Renal pelvis (tissue), 4 donors: ENCODE results near the gene NAP1L4. TPM values are rescaled to one million over a fixed set of nuclear protein-coding genes. Genes with fewer than 3 reads are reported as not detected.

Experiments
- DNase-seq: peaks from one replicate; pipeline ENCODE4 v3.0.0-alpha.2; 2013
- polyA plus RNA-seq, 3 donors: library from polyadenylated mRNA; unstranded; fragments of 120-200 nt; gene quantifications; one replicate each; pipeline ENCODE4 v1.2.1, GENCODE V29; 2013; ENCODE audit not compliant: insufficient read length in 3 of 3

NAP1L4 gene
- polyA plus RNA-seq, 3 donors: 175 to 224 (median 186) TPM

DNA sequence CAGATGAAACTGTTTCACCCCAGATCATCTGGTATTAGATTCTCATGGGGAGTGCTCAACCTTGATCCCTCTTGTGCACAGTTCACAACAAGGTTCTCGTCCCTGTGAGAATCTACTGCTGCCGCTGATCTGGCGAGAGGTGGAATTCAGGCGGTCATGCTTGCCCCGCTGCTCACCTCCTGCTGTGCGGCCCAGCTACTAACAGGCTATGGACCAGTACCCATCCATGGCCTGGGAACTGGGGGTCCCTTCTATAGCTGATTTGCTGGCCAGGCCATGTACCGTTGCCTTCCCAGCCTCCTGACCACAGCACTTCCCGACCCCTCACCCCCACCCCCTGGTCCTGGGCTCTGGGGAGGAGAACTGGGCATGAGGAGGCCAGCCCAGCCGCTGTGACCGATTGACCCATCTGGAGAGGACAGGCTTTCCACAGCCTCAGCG, 65.5 kb downstream of the NAP1L4 start:
- no peak for DNase-seq

DNA sequence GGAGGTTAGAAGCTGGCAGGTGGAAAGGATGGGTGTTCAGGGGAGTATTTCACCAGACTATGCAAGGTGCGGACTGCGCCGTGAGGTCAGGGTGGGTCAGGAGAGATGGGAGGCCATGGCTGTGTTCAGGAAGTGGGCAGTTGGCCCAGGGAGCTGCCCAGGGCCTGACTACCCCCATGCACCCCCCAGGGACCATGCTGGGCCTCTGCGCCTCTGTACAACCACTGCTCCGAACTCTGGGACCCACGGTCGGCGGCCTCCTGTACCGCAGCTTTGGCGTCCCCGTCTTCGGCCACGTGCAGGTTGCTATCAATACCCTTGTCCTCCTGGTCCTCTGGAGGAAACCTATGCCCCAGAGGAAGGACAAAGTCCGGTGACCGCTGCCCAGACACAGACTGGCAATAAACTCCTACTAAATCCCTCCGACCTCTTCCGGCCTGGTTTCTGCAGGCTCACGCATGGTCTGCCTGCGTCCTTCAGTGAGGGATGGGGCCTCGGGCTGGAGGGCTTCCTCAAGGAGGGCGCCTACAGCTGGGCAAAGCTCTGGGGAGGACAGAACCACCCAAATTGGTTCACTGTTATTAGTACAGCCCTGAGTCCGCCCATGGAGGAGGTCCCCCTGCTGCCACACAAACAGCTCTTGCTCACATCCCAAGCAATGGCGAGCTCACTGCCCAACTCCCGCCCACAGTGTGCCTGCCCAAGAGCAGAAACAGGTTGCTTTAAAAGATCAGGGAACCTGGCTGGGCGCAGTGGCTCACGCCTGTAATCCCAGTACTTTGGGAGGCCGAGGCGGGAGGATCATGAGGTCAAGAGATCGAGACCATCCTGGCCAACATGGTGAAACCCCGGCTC, 67.1 kb downstream of the NAP1L4 start:
- no peak for DNase-seq

- DNase-seq: no peak
Observed at GRCh38 chr11:2924381-2924780, 67.7 kb downstream of the NAP1L4 start.

GRCh38 chr11:2923446-2924375, 68.4 kb downstream of the NAP1L4 start:
- no peak for DNase-seq

GRCh38 chr11:2922655-2923054, 69.5 kb downstream of the NAP1L4 start:
- DNase-seq: no peak

DNA sequence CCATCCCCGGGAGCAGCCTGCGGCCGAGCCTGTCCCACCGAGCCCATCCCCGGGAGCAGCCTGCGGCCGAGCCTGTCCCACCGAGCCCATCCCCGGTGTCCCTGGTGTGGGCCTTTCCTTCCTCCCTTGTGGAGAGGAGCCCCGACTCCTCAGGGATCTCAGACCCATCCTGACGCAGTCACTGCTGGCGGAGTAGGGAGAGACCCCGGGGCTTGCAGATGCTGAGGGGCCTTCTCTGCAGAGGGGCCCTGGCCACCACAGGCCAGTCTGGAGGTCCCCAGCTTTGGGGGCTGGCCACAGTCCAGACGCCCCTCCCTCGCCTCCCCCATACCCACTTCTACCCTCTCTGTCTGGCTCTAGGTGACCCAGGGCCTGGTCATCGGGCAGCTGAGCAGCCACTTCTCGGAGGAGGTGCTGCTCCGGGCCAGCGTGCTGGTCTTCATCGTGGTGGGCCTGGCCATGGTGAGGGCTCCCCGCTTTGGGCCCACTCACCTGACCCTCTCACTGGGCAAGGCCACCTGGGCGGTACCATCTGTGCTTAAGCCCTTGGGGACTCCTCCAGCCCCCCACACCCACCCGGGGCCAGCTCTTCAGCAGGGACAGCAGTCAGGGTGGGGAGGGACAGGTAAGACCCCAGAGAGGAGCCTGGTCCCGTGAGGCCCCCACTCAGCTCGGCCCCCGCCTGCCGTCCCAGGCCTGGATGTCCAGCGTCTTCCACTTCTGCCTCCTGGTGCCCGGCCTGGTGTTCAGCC, 70.2 kb downstream of the NAP1L4 start:
- DNase-seq: no peak

DNA sequence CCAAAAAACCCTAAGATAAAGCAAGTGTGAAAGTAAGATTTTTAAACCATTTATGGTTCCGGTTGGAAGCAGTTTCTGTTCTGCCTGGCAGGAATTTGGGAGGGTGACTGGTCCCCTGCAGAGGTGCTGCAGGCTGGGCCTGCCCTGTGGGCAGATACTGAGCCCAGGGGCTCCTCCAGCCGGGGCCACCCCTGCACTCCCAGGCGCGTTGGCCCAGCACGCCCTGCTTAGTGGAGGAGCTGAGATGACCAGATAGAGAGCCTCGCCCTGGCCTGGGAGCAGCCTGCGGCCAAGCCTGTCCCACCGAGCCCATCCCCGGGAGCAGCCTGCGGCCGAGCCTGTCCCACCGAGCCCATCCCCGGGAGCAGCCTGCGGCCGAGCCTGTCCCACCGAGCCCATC, 70.9 kb downstream of the NAP1L4 start:
- DNase-seq: no peak

DNA sequence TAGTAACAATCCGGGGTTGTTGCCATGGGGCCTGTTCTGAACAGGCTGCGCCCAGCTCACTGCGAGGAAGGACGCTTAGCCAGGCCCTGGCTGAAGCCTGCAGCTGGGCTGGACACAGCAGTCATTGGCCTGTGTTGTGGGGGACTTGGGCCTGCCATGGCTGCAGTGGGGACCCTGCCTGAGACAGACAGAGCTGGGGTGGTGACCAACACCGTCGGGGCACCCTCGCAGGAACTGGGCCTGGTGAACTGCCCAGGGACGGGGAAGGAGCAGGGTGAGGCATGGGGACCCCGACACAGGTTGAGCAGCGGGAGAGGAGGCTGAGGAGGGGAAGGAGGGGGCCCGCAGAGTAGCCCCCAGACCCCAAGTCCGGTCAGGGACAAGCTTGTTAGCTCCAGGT, 71.8 kb downstream of the NAP1L4 start:
- DNase-seq: no peak

GRCh38 chr11:2919837-2920236, 72.3 kb downstream of the NAP1L4 start:
- no peak for DNase-seq

GRCh38 chr11:2919188-2919587, 72.9 kb downstream of the NAP1L4 start:
- no peak for DNase-seq

GRCh38 chr11:2917842-2918490, 74.2 kb downstream of the NAP1L4 start:
- no peak for DNase-seq

DNA sequence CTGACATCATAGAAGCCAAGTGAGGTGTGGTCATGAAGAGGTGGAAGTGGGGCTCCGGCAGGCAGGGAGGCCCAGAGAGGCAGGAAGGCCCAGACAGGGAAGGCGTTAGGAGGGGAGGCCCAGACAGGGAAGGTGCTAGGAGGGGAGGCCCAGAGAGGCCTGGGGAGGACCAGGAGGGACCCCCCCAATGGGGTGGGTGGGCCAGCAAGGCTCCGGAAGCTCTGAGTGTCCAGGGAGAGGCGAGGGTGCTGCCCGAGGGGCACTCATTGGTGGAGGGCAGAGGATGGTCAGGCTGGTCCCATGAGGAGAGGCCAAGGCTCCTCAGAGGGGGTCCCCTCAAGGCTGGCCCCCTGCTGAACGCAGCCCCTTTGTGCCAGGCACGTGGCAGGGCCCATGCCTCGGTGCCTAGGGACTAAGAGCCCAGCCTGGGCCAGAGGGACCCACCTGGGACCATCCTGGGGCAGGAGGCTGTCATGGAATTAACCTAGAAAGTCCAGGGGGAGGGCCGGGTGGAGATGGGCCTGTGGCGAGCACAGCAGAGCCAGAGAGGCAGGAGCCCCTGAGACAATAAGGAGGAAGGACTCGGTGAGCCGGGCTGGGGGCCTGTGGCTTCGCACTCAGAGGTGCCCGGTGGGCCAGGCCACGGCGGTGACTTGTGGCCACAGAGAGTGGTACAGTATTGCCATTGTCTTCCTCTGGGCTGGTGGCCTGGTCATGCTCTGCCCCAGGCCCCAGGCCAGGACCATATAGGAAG, 75.1 kb downstream of the NAP1L4 start:
- no peak for DNase-seq

- DNase-seq: no peak
Observed at GRCh38 chr11:2916114-2916891, 75.8 kb downstream of the NAP1L4 start.

GRCh38 chr11:2915473-2915872, 76.7 kb downstream of the NAP1L4 start:
- no peak for DNase-seq

GRCh38 chr11:2914455-2915195, 77.5 kb downstream of the NAP1L4 start:
- no peak for DNase-seq

- no peak for DNase-seq
Observed at GRCh38 chr11:2913776-2914175, 78.4 kb downstream of the NAP1L4 start.

GRCh38 chr11:2913019-2913431, 79.1 kb downstream of the NAP1L4 start:
- DNase-seq: no peak

DNA sequence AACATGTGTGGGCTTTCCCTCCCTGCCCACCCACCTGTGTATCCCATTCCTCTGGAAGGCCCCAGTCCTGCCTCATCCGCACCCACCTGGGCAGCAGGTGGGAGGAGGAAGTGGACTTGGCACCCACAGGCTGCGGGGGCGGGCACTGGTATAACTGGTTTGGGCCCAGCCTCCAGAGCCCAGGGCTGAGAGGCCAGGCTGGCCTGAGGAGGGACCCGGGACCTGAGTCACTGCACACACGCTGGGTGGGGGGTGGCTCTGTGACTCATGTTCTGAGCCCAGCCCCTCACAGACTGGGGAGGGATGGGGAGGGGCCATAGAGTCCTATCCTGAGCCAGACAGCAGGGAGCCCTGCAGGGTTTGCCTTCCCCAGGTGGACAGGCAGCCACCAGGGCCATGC, 79.6 kb downstream of the NAP1L4 start:
- peak; percentile 52 for DNase-seq

GRCh38 chr11:2911785-2912391, 80.2 kb downstream of the NAP1L4 start:
- no peak for DNase-seq
